Measurements from ENCODE around the gene ZBTB42.

GRCh38 chr14:104841730-104842129 is 40.8 kb downstream of the ZBTB42 start:
- TF ChIP-seq ZNF37A (tag by site-specific recombination; IDR thresholded peaks at IDR 0.05) (no peak), CTCF (tag by site-specific recombination; IDR thresholded peaks at IDR 0.05) (no peak), PRDM6 (tag by site-specific recombination; IDR thresholded peaks at IDR 0.05) (no peak), ZBTB49 (tag by site-specific recombination; IDR thresholded peaks at IDR 0.05; ENCODE audit: low read depth) (no peak), ZNF514 (tag by site-specific recombination; IDR thresholded peaks at IDR 0.05) (no peak)

Measured in HEK293 (cell line).